MCF 10A (cell line): ENCODE data around the gene FOXC2. TPM values are rescaled to one million over a fixed set of nuclear protein-coding genes. Genes with fewer than 3 reads are reported as not detected.

Experiments used
- BruUV-seq: library from RNA; stranded (reverse); fragments of 400-500 nt; replicated peaks from 2 replicates; lab custom pipeline; 2021; lab: Mats Ljungman, UMichigan
- CTCF ChIA-PET: fragments of 300-600 bp; sonication (Branson Sonifier 250); formaldehyde crosslinking; extraction: SDS; loops from one replicate; lab custom pipeline; 2021; ENCODE audit warnings: antibody characterized with exemption, inconsistent platforms; lab: Yijun Ruan, JAX
- POLR2A ChIA-PET: fragments of 300-600, 350-650 bp; sonication (Branson Sonifier 250); formaldehyde crosslinking; extraction: SDS; loops from one replicate; lab custom pipeline; 2020; ENCODE audit warnings: antibody characterized with exemption, inconsistent platforms; lab: Yijun Ruan, JAX
- DNase-seq: peaks from one replicate; pipeline ENCODE4 v3.0.0-alpha.2; 2018; ENCODE audit not compliant: unreplicated experiment
- H3K27ac Mint-ChIP-seq: one replicate; pipeline ENCODE4 v1.8.0; 2022; ENCODE audit warnings: mild to moderate bottlenecking, low read depth, mixed read lengths; ENCODE audit not compliant: unreplicated experiment
- H3K27me3 Mint-ChIP-seq: one replicate; pipeline ENCODE4 v1.8.0; 2022; ENCODE audit warnings: mixed read lengths; ENCODE audit not compliant: insufficient read depth, unreplicated experiment
- H3K36me3 Mint-ChIP-seq: one replicate; pipeline ENCODE4 v1.8.0; 2022; ENCODE audit warnings: mild to moderate bottlenecking, moderate library complexity, mixed read lengths; ENCODE audit not compliant: insufficient read depth, unreplicated experiment
- H3K4me1 Mint-ChIP-seq: one replicate; pipeline ENCODE4 v1.8.0; 2022; ENCODE audit warnings: mixed read lengths; ENCODE audit not compliant: insufficient read depth, unreplicated experiment
- H3K4me3 Mint-ChIP-seq: one replicate; pipeline ENCODE4 v1.8.0; 2022; ENCODE audit warnings: mild to moderate bottlenecking, moderate library complexity, mixed read lengths; ENCODE audit not compliant: unreplicated experiment
- H3K9me3 Mint-ChIP-seq: one replicate; pipeline ENCODE4 v1.8.0; 2022; ENCODE audit warnings: mixed read lengths; ENCODE audit not compliant: unreplicated experiment
- CTCF ChIP-seq: fragments of 200-600 bp; IDR thresholded peaks from one replicate; pipeline ENCODE4 v1.8.0; 2022; ENCODE audit warnings: antibody characterized with exemption, mild to moderate bottlenecking; ENCODE audit not compliant: unreplicated experiment
- intact Hi-C: fragments of 100-400 bp; cut with micrococcal nuclease; formaldehyde crosslinking; loops from 2 replicates; pipeline ENCODE4 v1.14.1; 2022
- total RNA-seq: library from RNA; stranded (reverse); gene quantifications from 2 replicates; pipeline ENCODE4 v1.2.3, GENCODE V29; 2022

The FOXC2 gene
- total RNA-seq, 1 experiment from 2014 or later, result 22.5 TPM

DNA sequence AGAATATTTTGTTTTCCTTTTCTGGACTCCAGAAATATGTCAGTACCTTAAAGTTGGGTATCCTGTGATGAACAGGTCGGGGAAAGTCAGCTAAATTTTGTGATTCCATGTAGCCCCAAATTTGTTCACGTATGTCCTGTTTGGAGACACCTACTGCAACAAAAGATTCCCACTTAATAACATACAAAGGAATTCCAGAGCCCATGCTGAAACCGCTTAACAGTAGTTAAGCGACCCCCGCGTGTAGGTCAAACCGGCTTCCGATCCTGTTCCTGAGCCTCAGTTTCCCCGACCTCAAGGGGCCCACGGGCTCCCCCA is 12.1 kb upstream of the FOXC2 start:
- peaks cover 12% of the 10 kb centered on the region for H3K36me3 Mint-ChIP-seq
- ChIA-PET CTCF (interaction anchor here (0.8 kb wide), 1 partner anchor 508 kb away, joined by 4 read pairs; no protein-coding TSS in a partner anchor), POLR2A (interaction anchor here (0.7 to 1.8 kb wide), 4 partner anchors 12 to 821 kb away, joined by 3 to 8 read pairs (median 4); no protein-coding TSS in a partner anchor)
- intact Hi-C loops, result no loop called here
- H3K9me3 Mint-ChIP-seq, result no peaks in the 10 kb centered on the region
- no peak for DNase-seq
- TF ChIP-seq CTCF, result no peak
- no peaks in the 10 kb centered on the region for H3K27me3 Mint-ChIP-seq
- H3K4me1 Mint-ChIP-seq, result no peaks in the 10 kb centered on the region
- BruUV-seq, result no TSS peak
- H3K27ac Mint-ChIP-seq, result peak overlapping the region; percentile 99
- H3K4me3 Mint-ChIP-seq, result peak overlapping the region; percentile 95

DNA sequence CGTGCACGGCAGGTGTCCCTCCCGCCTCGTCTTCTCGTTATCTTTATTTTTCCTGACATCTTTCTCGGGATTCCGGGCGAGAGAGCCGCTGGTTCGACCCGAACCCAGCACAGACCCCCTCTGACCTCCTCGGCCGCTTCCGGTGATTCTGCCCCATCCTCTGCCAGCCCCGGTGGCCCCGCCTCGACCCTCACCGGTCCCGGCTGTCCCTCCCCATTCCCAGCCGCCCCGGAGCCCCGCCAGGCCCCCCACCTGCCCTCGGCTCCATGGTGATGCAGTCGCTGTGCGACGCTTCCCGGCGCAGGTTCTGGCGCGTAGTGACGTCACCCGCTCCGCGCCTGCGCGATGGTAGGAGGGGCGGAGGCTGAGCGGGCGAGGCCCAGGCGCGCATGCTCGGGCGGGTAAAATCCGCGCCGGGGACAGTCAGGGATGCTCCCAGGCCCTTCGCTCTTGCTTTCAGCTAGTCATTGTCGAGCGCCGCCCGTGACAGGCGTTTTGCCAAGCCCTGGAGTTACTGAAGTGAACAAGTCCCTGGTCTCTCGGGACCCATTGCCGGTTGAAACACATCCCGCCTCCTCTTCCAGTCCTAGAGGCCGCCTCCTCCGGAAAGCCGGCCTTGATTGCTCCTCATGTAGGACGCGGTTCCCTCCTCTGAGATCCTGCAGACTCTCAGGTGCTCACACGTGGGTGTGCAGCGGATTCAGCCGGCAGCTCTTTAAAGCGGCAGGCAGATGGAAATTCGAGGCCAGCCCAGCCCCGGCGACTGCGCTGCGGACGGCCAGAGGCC is 11.5 kb upstream of the FOXC2 start, which contains the start of gene MTHFSD:
MTHFSD (minus strand) TSS at position 319 of the 787 bp plus-strand sequence; CDS start at position 268, 51 bp downstream.
- peaks cover 12% of the 10 kb centered on the region for H3K36me3 Mint-ChIP-seq
- CTCF ChIA-PET, result interaction anchor here (0.8 kb wide), 1 partner anchor 507 kb away, joined by 4 read pairs; no protein-coding TSS in a partner anchor
- TSS peak; percentile 93 for BruUV-seq
- intact Hi-C loops, result no loop called here
- DNase-seq, result peak; percentile 87
- no peaks in the 10 kb centered on the region for H3K4me1 Mint-ChIP-seq
- H3K4me3 Mint-ChIP-seq, result peak within 1 kb of the TSS; percentile 95
- no peak for TF ChIP-seq CTCF
- H3K27me3 Mint-ChIP-seq, result no peaks in the 10 kb centered on the region
- H3K27ac Mint-ChIP-seq, result peak within 1 kb of the TSS; percentile 99
- POLR2A ChIA-PET, result interaction anchor here (1.6 to 1.8 kb wide), 3 partner anchors 14 to 821 kb away, joined by 4 to 8 read pairs (median 4); no protein-coding TSS in a partner anchor
- H3K9me3 Mint-ChIP-seq, result no peaks in the 10 kb centered on the region

GRCh38 chr16:86555704-86556075 is 10.9 kb upstream of the FOXC2 start:
- ChIA-PET CTCF (no interaction called here), POLR2A (interaction anchor here (1.7 to 1.8 kb wide), 2 partner anchors 13 to 507 kb away, joined by 4 to 8 read pairs; no protein-coding TSS in a partner anchor)
- intact Hi-C loops, result no loop called here
- no peaks in the 10 kb centered on the region for H3K9me3 Mint-ChIP-seq
- H3K4me1 Mint-ChIP-seq, result no peaks in the 10 kb centered on the region
- TF ChIP-seq CTCF, result no peak
- BruUV-seq, result no TSS peak
- H3K27ac Mint-ChIP-seq, result peak overlapping the region; percentile 99
- H3K36me3 Mint-ChIP-seq, result peaks cover 12% of the 10 kb centered on the region
- H3K27me3 Mint-ChIP-seq, result no peaks in the 10 kb centered on the region
- no peak for DNase-seq
- peak overlapping the region; percentile 95 for H3K4me3 Mint-ChIP-seq

GRCh38 chr16:86556576-86556975 is 10.1 kb upstream of the FOXC2 start:
- DNase-seq, result no peak
- Mint-ChIP-seq H3K9me3 (no peaks in the 10 kb centered on the region), H3K36me3 (peaks cover 12% of the 10 kb centered on the region), H3K4me3 (no peak overlapping the region), H3K27ac (no peak overlapping the region), H3K27me3 (no peaks in the 10 kb centered on the region), H3K4me1 (no peaks in the 10 kb centered on the region)
- no TSS peak for BruUV-seq
- intact Hi-C loops, result no loop called here
- ChIA-PET CTCF (interaction anchor here (0.6 to 1.4 kb wide), 3 partner anchors 505 to 804 kb away, joined by 3 to 5 read pairs (median 3); no protein-coding TSS in a partner anchor), POLR2A (interaction anchor here (0.6 kb wide), 1 partner anchor 703 kb away, joined by 3 read pairs; no protein-coding TSS in a partner anchor)
- TF ChIP-seq CTCF, result no peak
